Muscle of back (tissue), 11 donors: ENCODE measurements around the gene LMTK3. TPM values are rescaled to one million over a fixed set of nuclear protein-coding genes. Genes with fewer than 3 reads are reported as not detected.
"Not testable (repeated sequence)": the region's sequence is repeated elsewhere in the genome, so short reads cannot be mapped to it uniquely, and the experiment has no call there.

Experiments
- DNase-seq, 3 donors: peaks; one replicate each; pipeline versions ENCODE4 v3.0.0 to v3.0.0-alpha.2; 2013
- polyA plus RNA-seq, 10 donors: library from polyadenylated mRNA; unstranded; fragments of 120-200 nt; gene quantifications; one replicate each; pipeline ENCODE4 v1.2.1, GENCODE V29; 2013; ENCODE audit not compliant: insufficient read length in 10 of 10

The LMTK3 gene
- polyA plus RNA-seq, 10 donors: 0.04 to 0.70 (median 0.28) TPM; not detected in 3

GRCh38 chr19:48490981-48491792 lies 20.4 kb downstream of the LMTK3 start:
- DNase-seq: no peak

GRCh38 chr19:48489608-48490216 lies 21.9 kb downstream of the LMTK3 start:
- peak in 1 of 3 donors; percentile 71 for DNase-seq

- not testable (repeated sequence) for DNase-seq
Observed at GRCh38 chr19:48488478-48488877, 23.2 kb downstream of the LMTK3 start.

GRCh38 chr19:48487948-48488347 lies 23.7 kb downstream of the LMTK3 start:
- peak in 1 of 3 donors; percentile 37 for DNase-seq

GRCh38 chr19:48487544-48487943 lies 24.1 kb downstream of the LMTK3 start:
- DNase-seq: no peak

GRCh38 chr19:48486706-48487105 lies 24.9 kb downstream of the LMTK3 start:
- not testable (repeated sequence) for DNase-seq

GRCh38 chr19:48484931-48485612 lies 26.6 kb downstream of the LMTK3 start:
- no peak for DNase-seq

GRCh38 chr19:48484247-48484893 lies 27.3 kb downstream of the LMTK3 start:
- DNase-seq: no peak

GRCh38 chr19:48483301-48483700 lies 28.3 kb downstream of the LMTK3 start:
- no peak for DNase-seq

GRCh38 chr19:48481846-48482639 lies 29.6 kb downstream of the LMTK3 start:
- DNase-seq: no peak

GRCh38 chr19:48480558-48481500 lies 30.8 kb downstream of the LMTK3 start:
- DNase-seq: peak in 2 of 3 donors; percentile 58 to 84

- peak in 2 of 3 donors; percentile 52 to 78 for DNase-seq
Observed at GRCh38 chr19:48480183-48480557, 31.5 kb downstream of the LMTK3 start.

- no peak for DNase-seq
Observed at GRCh38 chr19:48479686-48480085, 31.9 kb downstream of the LMTK3 start.

- DNase-seq: no peak
Observed at GRCh38 chr19:48478339-48479256, 33.0 kb downstream of the LMTK3 start.

GRCh38 chr19:48477698-48478338 lies 33.8 kb downstream of the LMTK3 start:
- no peak for DNase-seq

GRCh38 chr19:48477067-48477685 lies 34.5 kb downstream of the LMTK3 start:
- no peak for DNase-seq

- DNase-seq: no peak
Observed at GRCh38 chr19:48476176-48476575, 35.5 kb downstream of the LMTK3 start.
